GM13977 (cell line): ENCODE data around the gene CYP39A1.

Experiments used
- DNase-seq: peaks from one replicate; pipeline ENCODE4 v3.0.0; 2012; ENCODE audit warnings: low spot score
- in situ Hi-C: fragments of 300-500 bp; cut with MboI; formaldehyde crosslinking; loops from one replicate; pipeline ENCODE4 v1.12.0; 2022; ENCODE audit warnings: low sequenced_read_pairs, low pct_unique_long_range_greater_than_20kb, mixed read lengths, inconsistent platforms; ENCODE audit not compliant: unreplicated experiment
- TF ChIP-seq, protein P1 (sequence below): IDR thresholded peaks from 2 replicates; pipeline ENCODE4 v1.5.1; 2012; ENCODE audit warnings: mild to moderate bottlenecking, control low read depth; ENCODE audit not compliant: insufficient read depth; ENCODE audit errors: extremely low read depth, missing control alignments

Gene CYP39A1

DNA sequence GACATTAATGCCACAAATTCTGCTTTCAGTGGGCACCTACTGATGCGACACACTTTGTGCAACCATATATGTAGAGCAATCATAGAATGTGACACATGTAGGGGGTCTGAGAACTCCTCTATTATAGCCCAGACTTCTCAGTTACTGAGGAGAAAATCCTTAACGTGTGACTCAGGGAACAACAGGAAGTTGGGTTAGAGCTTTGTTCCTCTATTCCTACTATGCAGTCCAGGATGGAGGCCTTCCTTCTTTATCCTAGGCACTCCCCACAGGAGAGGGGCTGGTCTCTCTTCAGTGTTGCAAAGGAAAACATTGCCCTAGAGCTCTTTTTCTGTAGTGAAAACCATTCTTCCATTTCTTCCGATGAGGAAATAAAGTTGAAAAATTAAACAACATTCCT, 121.7 kb downstream of the CYP39A1 start:
- in situ Hi-C loops = no loop called here
- TF ChIP-seq, protein P1, sequence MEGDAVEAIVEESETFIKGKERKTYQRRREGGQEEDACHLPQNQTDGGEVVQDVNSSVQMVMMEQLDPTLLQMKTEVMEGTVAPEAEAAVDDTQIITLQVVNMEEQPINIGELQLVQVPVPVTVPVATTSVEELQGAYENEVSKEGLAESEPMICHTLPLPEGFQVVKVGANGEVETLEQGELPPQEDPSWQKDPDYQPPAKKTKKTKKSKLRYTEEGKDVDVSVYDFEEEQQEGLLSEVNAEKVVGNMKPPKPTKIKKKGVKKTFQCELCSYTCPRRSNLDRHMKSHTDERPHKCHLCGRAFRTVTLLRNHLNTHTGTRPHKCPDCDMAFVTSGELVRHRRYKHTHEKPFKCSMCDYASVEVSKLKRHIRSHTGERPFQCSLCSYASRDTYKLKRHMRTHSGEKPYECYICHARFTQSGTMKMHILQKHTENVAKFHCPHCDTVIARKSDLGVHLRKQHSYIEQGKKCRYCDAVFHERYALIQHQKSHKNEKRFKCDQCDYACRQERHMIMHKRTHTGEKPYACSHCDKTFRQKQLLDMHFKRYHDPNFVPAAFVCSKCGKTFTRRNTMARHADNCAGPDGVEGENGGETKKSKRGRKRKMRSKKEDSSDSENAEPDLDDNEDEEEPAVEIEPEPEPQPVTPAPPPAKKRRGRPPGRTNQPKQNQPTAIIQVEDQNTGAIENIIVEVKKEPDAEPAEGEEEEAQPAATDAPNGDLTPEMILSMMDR = no peak
- DNase-seq = no peak

GRCh38 chr6:46528961-46529750, 123.5 kb downstream of the CYP39A1 start:
- in situ Hi-C loops = no loop called here
- no peak for DNase-seq
- TF ChIP-seq, protein P1 = no peak

- TF ChIP-seq, protein P1 = no peak
- no peak for DNase-seq
- in situ Hi-C loops = no loop called here
Measured at GRCh38 chr6:46526607-46527006, 126.0 kb downstream of the CYP39A1 start.

DNA sequence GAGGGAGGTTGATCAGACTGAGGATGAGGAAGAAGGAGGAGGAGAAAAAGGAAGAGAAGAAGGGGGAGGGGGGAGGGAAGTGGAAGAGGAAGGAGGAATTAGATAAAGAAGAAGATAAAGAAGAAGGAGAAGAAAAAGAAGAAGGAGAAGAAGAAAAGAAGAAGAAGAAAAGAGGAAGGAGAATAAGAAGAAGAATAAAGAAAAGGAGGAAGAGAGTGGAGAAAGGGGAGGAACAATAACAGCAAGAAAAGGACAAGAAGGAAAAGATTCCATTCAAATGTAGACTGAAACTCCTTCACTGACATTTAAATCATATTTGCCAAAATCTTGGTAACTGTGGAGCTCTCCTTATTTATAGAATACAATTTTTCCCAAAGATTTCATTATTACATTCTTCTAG, 127.0 kb downstream of the CYP39A1 start:
- DNase-seq = no peak
- in situ Hi-C loops = no loop called here
- TF ChIP-seq, protein P1 = no peak

DNA sequence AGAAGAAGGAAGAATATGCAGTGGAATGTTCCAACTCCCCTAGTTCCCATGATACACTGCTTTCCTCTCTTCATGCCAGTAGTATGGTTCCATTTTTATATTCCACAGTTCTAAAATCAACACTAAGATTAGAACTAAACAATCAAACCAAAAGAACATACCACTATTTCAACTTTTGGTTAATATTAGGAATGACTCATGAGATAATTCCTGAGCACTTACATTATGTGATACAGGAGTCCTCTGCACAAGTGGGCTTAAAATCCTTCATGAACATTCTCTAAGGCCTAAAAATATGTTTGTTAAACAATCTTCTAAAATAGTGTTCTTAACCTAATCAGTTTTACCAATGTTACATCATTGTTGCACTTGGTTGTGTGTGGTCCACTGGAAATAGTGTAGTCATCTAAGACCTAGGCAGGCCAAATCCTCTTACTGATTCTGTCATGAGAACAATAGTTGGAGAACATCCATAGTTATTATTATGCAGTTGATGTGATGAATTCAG, 131.1 kb downstream of the CYP39A1 start:
- DNase-seq = no peak
- TF ChIP-seq, protein P1 = no peak
- in situ Hi-C loops = no loop called here

DNA sequence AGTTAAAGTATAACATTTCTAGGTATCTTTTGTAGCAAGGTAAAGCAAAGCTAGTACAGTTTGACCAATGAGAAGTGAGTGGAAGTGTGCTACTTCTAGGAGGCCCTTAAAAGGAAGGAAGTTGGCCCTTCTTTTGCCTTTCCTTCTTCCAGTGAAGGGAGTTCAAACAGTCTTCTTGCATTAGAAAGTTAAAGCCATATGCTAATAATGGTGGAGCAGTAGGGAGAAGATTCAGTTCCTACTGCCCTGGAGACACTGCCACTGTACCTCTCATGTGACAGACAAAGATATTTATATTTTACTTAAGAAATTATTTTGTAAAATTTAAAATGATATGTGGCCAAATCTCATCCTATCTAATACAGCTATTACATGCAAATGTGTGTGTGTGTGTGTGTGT, 135.4 kb downstream of the CYP39A1 start:
- no peak for DNase-seq
- in situ Hi-C loops = no loop called here
- TF ChIP-seq, protein P1 = no peak
